ENCODE results near the gene FRS3. TPM values are rescaled to one million over a fixed set of nuclear protein-coding genes. Genes with fewer than 3 reads are reported as not detected.

The FRS3 gene
- total and polyA plus RNA-seq, 9 of the 15 experiments (the other 6 are each of a cell fraction or from before 2014, with no cell fraction given): 0.03 to 3.7 (median 1.6) TPM

DNA sequence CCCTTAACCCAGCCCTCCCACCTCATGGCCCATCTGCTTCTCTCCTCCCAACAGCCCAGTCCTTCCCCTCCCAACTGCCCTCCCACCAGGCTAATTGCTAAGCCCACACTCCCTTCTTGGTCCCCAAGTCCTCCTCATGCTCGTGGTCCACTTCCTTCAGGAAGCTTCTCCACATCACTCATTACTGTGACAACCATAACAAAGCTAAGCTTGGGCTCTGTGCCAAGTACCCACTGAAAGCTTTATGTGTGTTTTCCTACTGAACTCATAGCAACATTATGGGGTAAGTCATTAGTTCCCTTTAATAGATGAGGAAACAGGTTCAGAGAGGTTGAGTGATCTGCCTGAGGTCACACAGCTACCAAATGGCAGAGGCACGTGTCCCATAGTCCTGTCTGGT lies 16.2 kb downstream of the FRS3 start:
- H3K36me3 ChIP-seq (ENCODE audit: control insufficient read depth, insufficient read depth, low read length): no peaks in the 10 kb centered on the region
- H3K4me3 ChIP-seq: no peak overlapping the region
- H3K4me2 ChIP-seq (ENCODE audit: insufficient read depth, low read length): no peak overlapping the region
- intact Hi-C loops (cut with micrococcal nuclease) (no loop called here), in situ Hi-C loops (cut with MboI) (no loop called here)
- WGBS (ENCODE audit: insufficient coverage, low coverage, missing lambda C conversion rate): 3% methylated on average over 2 of the region's 2 CpGs
- POLR2A ChIA-PET: interaction anchor here (0.6 to 0.9 kb wide), 2 partner anchors 23 to 90 kb away, joined by 3 read pairs; no protein-coding TSS in a partner anchor
- no TSS peak for BruUV-seq (replicated peaks)
- H3K9ac ChIP-seq (ENCODE audit: insufficient read depth in 1 of 2, low read depth in 2 of 2, low read length in 2 of 2): peak overlapping the region in 1 of 2 experiments; percentile 56; a peak in 1 of 4 replicates
- no peak for FAIRE-seq
- H4K20me1 ChIP-seq (replicated peaks; ENCODE audit: control insufficient read depth, insufficient read depth, low read length): no peaks in the 10 kb centered on the region
- CTCF ChIA-PET (ENCODE audit: low intra/inter-chr PET ratio): no interaction called here
- peaks cover 19 to 23% of the 10 kb centered on the region in 2 experiments for H3K4me1 ChIP-seq (replicated peaks in 1 of 2; ENCODE audit: control insufficient read depth in 2 of 2, insufficient read depth in 2 of 2, low read length in 2 of 2)
- DNase-seq (ENCODE audit: extremely low read depth in 1 of 4, low spot score in 3 of 4): no peak
- no peak overlapping the region for H2AFZ ChIP-seq (ENCODE audit: low read depth, low read length)
- no peaks in the 10 kb centered on the region for H3K9me3 ChIP-seq (replicated peaks; ENCODE audit: control insufficient read depth, insufficient read depth, low read depth, low read length)
- no peak for ATAC-seq
- no peaks in the 10 kb centered on the region for H3K79me2 ChIP-seq (ENCODE audit: control insufficient read depth, insufficient read depth, low read length)
- peaks cover 7 to 39% of the 10 kb centered on the region in 2 experiments; a peak in 3 of 5 replicates for H3K27me3 ChIP-seq (ENCODE audit: control insufficient read depth in 2 of 2, insufficient read depth in 2 of 2, low read length in 2 of 2)
- no peaks in the 10 kb centered on the region for H3K9me1 ChIP-seq (ENCODE audit: control insufficient read depth, insufficient read depth, low read length)
- no peak overlapping the region for H3K27ac ChIP-seq (ENCODE audit: extremely low read depth, low read depth, low read length)
- TF ChIP-seq FIP1L1 (IDR thresholded peaks at IDR 0.05; ENCODE audit: low read depth, low read length, poor library complexity, severe bottlenecking): no peak
- no peak for TF ChIP-seq ZNF263 (CRISPR knock-in tag; IDR thresholded peaks at IDR 0.05; ENCODE audit: borderline replicate concordance)
- TF ChIP-seq ZNF23 (CRISPR knock-in tag; IDR thresholded peaks at IDR 0.05): no peak
- peak; percentile 89 for TF ChIP-seq RBM25 (IDR thresholded peaks at IDR 0.05; ENCODE audit: low read depth, low read length, severe bottlenecking)
- no peak for TF ChIP-seq SP1 (CRISPR knock-in tag; IDR thresholded peaks at IDR 0.05)
- TF ChIP-seq, protein P1, sequence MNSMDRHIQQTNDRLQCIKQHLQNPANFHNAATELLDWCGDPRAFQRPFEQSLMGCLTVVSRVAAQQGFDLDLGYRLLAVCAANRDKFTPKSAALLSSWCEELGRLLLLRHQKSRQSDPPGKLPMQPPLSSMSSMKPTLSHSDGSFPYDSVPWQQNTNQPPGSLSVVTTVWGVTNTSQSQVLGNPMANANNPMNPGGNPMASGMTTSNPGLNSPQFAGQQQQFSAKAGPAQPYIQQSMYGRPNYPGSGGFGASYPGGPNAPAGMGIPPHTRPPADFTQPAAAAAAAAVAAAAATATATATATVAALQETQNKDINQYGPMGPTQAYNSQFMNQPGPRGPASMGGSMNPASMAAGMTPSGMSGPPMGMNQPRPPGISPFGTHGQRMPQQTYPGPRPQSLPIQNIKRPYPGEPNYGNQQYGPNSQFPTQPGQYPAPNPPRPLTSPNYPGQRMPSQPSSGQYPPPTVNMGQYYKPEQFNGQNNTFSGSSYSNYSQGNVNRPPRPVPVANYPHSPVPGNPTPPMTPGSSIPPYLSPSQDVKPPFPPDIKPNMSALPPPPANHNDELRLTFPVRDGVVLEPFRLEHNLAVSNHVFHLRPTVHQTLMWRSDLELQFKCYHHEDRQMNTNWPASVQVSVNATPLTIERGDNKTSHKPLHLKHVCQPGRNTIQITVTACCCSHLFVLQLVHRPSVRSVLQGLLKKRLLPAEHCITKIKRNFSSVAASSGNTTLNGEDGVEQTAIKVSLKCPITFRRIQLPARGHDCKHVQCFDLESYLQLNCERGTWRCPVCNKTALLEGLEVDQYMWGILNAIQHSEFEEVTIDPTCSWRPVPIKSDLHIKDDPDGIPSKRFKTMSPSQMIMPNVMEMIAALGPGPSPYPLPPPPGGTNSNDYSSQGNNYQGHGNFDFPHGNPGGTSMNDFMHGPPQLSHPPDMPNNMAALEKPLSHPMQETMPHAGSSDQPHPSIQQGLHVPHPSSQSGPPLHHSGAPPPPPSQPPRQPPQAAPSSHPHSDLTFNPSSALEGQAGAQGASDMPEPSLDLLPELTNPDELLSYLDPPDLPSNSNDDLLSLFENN (IDR thresholded peaks at IDR 0.05; ENCODE audit: low read depth in 2 of 2, low read length in 2 of 2): no peak
- TF ChIP-seq, protein P2, sequence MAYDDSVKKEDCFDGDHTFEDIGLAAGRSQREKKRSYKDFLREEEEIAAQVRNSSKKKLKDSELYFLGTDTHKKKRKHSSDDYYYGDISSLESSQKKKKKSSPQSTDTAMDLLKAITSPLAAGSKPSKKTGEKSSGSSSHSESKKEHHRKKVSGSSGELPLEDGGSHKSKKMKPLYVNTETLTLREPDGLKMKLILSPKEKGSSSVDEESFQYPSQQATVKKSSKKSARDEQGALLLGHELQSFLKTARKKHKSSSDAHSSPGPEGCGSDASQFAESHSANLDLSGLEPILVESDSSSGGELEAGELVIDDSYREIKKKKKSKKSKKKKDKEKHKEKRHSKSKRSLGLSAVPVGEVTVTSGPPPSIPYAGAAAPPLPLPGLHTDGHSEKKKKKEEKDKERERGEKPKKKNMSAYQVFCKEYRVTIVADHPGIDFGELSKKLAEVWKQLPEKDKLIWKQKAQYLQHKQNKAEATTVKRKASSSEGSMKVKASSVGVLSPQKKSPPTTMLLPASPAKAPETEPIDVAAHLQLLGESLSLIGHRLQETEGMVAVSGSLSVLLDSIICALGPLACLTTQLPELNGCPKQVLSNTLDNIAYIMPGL (CRISPR knock-in tag; IDR thresholded peaks at IDR 0.05): no peak
- TF ChIP-seq MED1 (CRISPR knock-in tag; IDR thresholded peaks at IDR 0.05; ENCODE audit: borderline replicate concordance): no peak
- TF ChIP-seq CREBBP (IDR thresholded peaks at IDR 0.05; ENCODE audit: low read depth, low read length): no peak
- TF ChIP-seq CBX1 (IDR thresholded peaks at IDR 0.05; ENCODE audit: low read depth): 0 out of 2 replicates have a peak, but pooled peaks have one; percentile 31
- peak; percentile 50; the same call in 1 of the 2 replicates for TF ChIP-seq SMARCA5 (IDR thresholded peaks at IDR 0.05)
- no peak for TF ChIP-seq RFX7 (CRISPR knock-in tag; IDR thresholded peaks at IDR 0.05)
- TF ChIP-seq ZBED1 (IDR thresholded peaks at IDR 0.05): no peak
- no peak for TF ChIP-seq SAFB2 (IDR thresholded peaks at IDR 0.05; ENCODE audit: borderline replicate concordance, low read depth, low read length, severe bottlenecking)

Measured in K562 (cell line).